SHP77 (cell line): ENCODE results near the gene CD70.
"Not testable (repeated sequence)": the region's sequence is repeated elsewhere in the genome, so short reads cannot be mapped to it uniquely, and the experiment has no call there.

Experiments
- DNase-seq, 2 experiments: peaks; one replicate each; lab custom pipeline; 2025; lab: John Stamatoyannopoulos, UW

The CD70 gene

GRCh38 chr19:6597471-6598253 is 6.7 kb upstream of the CD70 start:
- not testable (repeated sequence) for DNase-seq

GRCh38 chr19:6596621-6597020 is 5.7 kb upstream of the CD70 start:
- no peak for DNase-seq

GRCh38 chr19:6593651-6594416 is 2.9 kb upstream of the CD70 start:
- no peak for DNase-seq

GRCh38 chr19:6590258-6590826 is 608 bp downstream of the CD70 start:
- no peak for DNase-seq

- no peak for DNase-seq
Measured at GRCh38 chr19:6589711-6590257, 1.2 kb downstream of the CD70 start.

GRCh38 chr19:6588508-6589345 is 2.2 kb downstream of the CD70 start:
- no peak for DNase-seq

GRCh38 chr19:6587998-6588507 is 2.9 kb downstream of the CD70 start:
- DNase-seq, result no peak

- DNase-seq, result no peak
Measured at GRCh38 chr19:6587093-6587820, 3.7 kb downstream of the CD70 start.

- no peak for DNase-seq
Measured at GRCh38 chr19:6586726-6587092, 4.2 kb downstream of the CD70 start.

- DNase-seq, result no peak
Measured at GRCh38 chr19:6586056-6586455, 4.9 kb downstream of the CD70 start.

GRCh38 chr19:6582515-6583484 is 8.2 kb downstream of the CD70 start:
- DNase-seq, result not testable (repeated sequence)

- DNase-seq, result no peak
Measured at GRCh38 chr19:6580313-6580712, 10.6 kb downstream of the CD70 start.

- no peak for DNase-seq
Measured at GRCh38 chr19:6579450-6580178, 11.3 kb downstream of the CD70 start.

- peak in 1 of 2 experiments; percentile 47 for DNase-seq
Measured at GRCh38 chr19:6577476-6578125, 13.3 kb downstream of the CD70 start.

- no peak for DNase-seq
Measured at GRCh38 chr19:6576869-6577475, 14.0 kb downstream of the CD70 start.

- DNase-seq, result no peak
Measured at GRCh38 chr19:6573350-6573749, 17.6 kb downstream of the CD70 start.

GRCh38 chr19:6572217-6572616 is 18.7 kb downstream of the CD70 start:
- no peak for DNase-seq

- DNase-seq, result no peak
Measured at GRCh38 chr19:6571167-6571566, 19.8 kb downstream of the CD70 start.
